Left renal pelvis (tissue), 4 donors: ENCODE measurements around the gene C1orf105. TPM values are rescaled to one million over a fixed set of nuclear protein-coding genes. Genes with fewer than 3 reads are reported as not detected.
"Not testable (repeated sequence)": the region's sequence is repeated elsewhere in the genome, so short reads cannot be mapped to it uniquely, and the experiment has no call there.

Experiments used
- DNase-seq, 4 donors: peaks; one replicate each; pipeline ENCODE4 v3.0.0-alpha.2; 2013; ENCODE audit warnings: low read depth in 4 of 4, low spot score in 3 of 4
- polyA plus RNA-seq, 4 donors: library from polyadenylated mRNA; unstranded; fragments of 120-200 nt; gene quantifications; one replicate each; pipeline ENCODE4 v1.2.1, GENCODE V29; 2013; ENCODE audit not compliant: insufficient read length in 4 of 4

The C1orf105 gene
- polyA plus RNA-seq = not detected

GRCh38 chr1:172420385-172420784, at the start of gene C1orf105:
Gene C1orf105 (plus strand): TSS chr1:172420685. CDS start chr1:172420886, 201 bp downstream.
- DNase-seq = no peak

GRCh38 chr1:172371646-172372045, 48.8 kb upstream of the C1orf105 start:
- DNase-seq = not testable (repeated sequence)

GRCh38 chr1:172373864-172374263, 46.6 kb upstream of the C1orf105 start:
- DNase-seq = no peak

GRCh38 chr1:172375211-172375631, 45.3 kb upstream of the C1orf105 start:
- DNase-seq = no peak

GRCh38 chr1:172376431-172376830, 44.1 kb upstream of the C1orf105 start:
- DNase-seq = no peak

GRCh38 chr1:172377565-172377964, 42.9 kb upstream of the C1orf105 start:
- no peak for DNase-seq

- DNase-seq = no peak
Observed at GRCh38 chr1:172378109-172378760, 42.2 kb upstream of the C1orf105 start.

- no peak for DNase-seq
Observed at GRCh38 chr1:172380441-172381244, 39.8 kb upstream of the C1orf105 start.

- no peak for DNase-seq
Observed at GRCh38 chr1:172381946-172382345, 38.5 kb upstream of the C1orf105 start.

GRCh38 chr1:172382406-172382805, 38.1 kb upstream of the C1orf105 start:
- DNase-seq = no peak

GRCh38 chr1:172382990-172383389, 37.5 kb upstream of the C1orf105 start:
- no peak for DNase-seq

- DNase-seq = no peak
Observed at GRCh38 chr1:172383536-172383935, 36.9 kb upstream of the C1orf105 start.

GRCh38 chr1:172384656-172385055, 35.8 kb upstream of the C1orf105 start:
- DNase-seq = no peak

GRCh38 chr1:172386046-172386445, 34.4 kb upstream of the C1orf105 start:
- DNase-seq = no peak

- DNase-seq = no peak
Observed at GRCh38 chr1:172388490-172388889, 32.0 kb upstream of the C1orf105 start.

- no peak for DNase-seq
Observed at GRCh38 chr1:172390301-172390682, 30.2 kb upstream of the C1orf105 start.

GRCh38 chr1:172390683-172391551, 29.6 kb upstream of the C1orf105 start:
- DNase-seq = no peak

GRCh38 chr1:172391976-172392375, 28.5 kb upstream of the C1orf105 start:
- DNase-seq = no peak

- DNase-seq = no peak
Observed at GRCh38 chr1:172393354-172393753, 27.1 kb upstream of the C1orf105 start.

GRCh38 chr1:172394141-172394751, 26.2 kb upstream of the C1orf105 start:
- no peak for DNase-seq

GRCh38 chr1:172394811-172395210, 25.7 kb upstream of the C1orf105 start:
- DNase-seq = no peak
